HepG2 (cell line): Measurements from ENCODE around the gene UQCC2. TPM values are rescaled to one million over a fixed set of nuclear protein-coding genes. Genes with fewer than 3 reads are reported as not detected.

ENCODE experiments used
- ATAC-seq: fragments of 200-7000 bp; cut with Tn5 transposase; 3 replicates; pipeline ENCODE4 v1.9.1; 2020; ENCODE audit warnings: mild to moderate bottlenecking, moderate library complexity
- BruUV-seq: library from RNA; stranded (reverse); fragments of 400-500 nt; replicated peaks from 2 replicates; lab custom pipeline; 2021; lab: Mats Ljungman, UMichigan
- CTCF ChIA-PET: fragments of 300-600 bp; formaldehyde crosslinking; extraction: SDS; loops from one replicate; lab custom pipeline; 2021; ENCODE audit warnings: low total read pairs, inconsistent platforms, low intra/inter-chr PET ratio; lab: Yijun Ruan, JAX
- POLR2A ChIA-PET: fragments of 350-600 bp; sonication (Branson Sonifier 250); formaldehyde crosslinking; loops from one replicate; lab custom pipeline; 2020; ENCODE audit warnings: antibody characterized with exemption, inconsistent platforms; lab: Yijun Ruan, JAX
- DNase-seq: peaks from one replicate; pipeline ENCODE4 v3.0.0-alpha.2; 2015; ENCODE audit warnings: low spot score
- FAIRE-seq: peaks from 3 replicates; lab custom pipeline; 2011; peaks lifted over from hg19 to GRCh38; lab: Jason Lieb, UNC
- H2AFZ ChIP-seq: one replicate; pipeline ENCODE4 v1.6.1; 2011; ENCODE audit warnings: low read length, inconsistent platforms
- H3K27ac ChIP-seq: fragments of 300-600 bp; 3 replicates; pipeline ENCODE4 v1.8.0; 2011; ENCODE audit warnings: mixed run types, mild to moderate bottlenecking, mixed read lengths, low read length, inconsistent platforms; ENCODE audit not compliant: insufficient read depth; ENCODE audit errors: extremely low read length
- H3K27me3 ChIP-seq, 2 experiments: fragments of 200-600 bp in 1 of 2; 2 replicates in 1 of 2; 3 replicates in 1 of 2; pipeline versions ENCODE4 v1.6.0 to v1.8.0; 2011; ENCODE audit warnings: low read length in 2 of 2, mild to moderate bottlenecking in 2 of 2, moderate library complexity in 2 of 2, inconsistent platforms in 1 of 2; ENCODE audit not compliant: insufficient read depth in 2 of 2, control insufficient read depth in 1 of 2
- H3K36me3 ChIP-seq, 2 experiments: fragments of 200-600 bp in 1 of 2; replicated peaks in 1 of 2; 2 replicates in 1 of 2; 3 replicates in 1 of 2; pipeline versions ENCODE4 v1.5.1 to v1.8.0; 2011; ENCODE audit warnings: low read length in 2 of 2, inconsistent platforms in 1 of 2; ENCODE audit not compliant: insufficient read depth in 2 of 2, control insufficient read depth in 1 of 2
- H3K4me1 ChIP-seq: 2 replicates; pipeline ENCODE4 v1.5.1; 2012; ENCODE audit warnings: low read length, inconsistent platforms; ENCODE audit not compliant: insufficient read depth
- H3K4me2 ChIP-seq: 2 replicates; pipeline ENCODE4 v1.6.0; 2011; ENCODE audit warnings: low read depth, low read length, inconsistent platforms
- H3K4me3 ChIP-seq, 3 experiments: fragments of 200-600 bp in 1 of 3; sonication (generic), shearing (Covaris generic) in 1 of 3; replicated peaks in 1 of 3; 2 replicates each; pipeline ENCODE4 v1.5.1; 2011 to 2016; ENCODE audit warnings: low read length in 3 of 3, inconsistent platforms in 2 of 3, low read depth in 2 of 3, mild to moderate bottlenecking in 2 of 3, control low read depth in 1 of 3, mixed read lengths in 1 of 3; ENCODE audit not compliant: insufficient read depth in 1 of 3
- H3K79me2 ChIP-seq: one replicate; pipeline ENCODE4 v1.6.1; 2011; ENCODE audit warnings: low read length, inconsistent platforms; ENCODE audit not compliant: insufficient read depth
- H3K9ac ChIP-seq: 2 replicates; pipeline ENCODE4 v1.6.0; 2011; ENCODE audit warnings: mild to moderate bottlenecking, low read depth, low read length, inconsistent platforms; ENCODE audit not compliant: insufficient read depth
- H3K9me3 ChIP-seq: 2 replicates; pipeline ENCODE4 v1.5.1; 2012; ENCODE audit warnings: mild to moderate bottlenecking, low read length
- H4K20me1 ChIP-seq: 2 replicates; pipeline ENCODE4 v1.6.0; 2011; ENCODE audit warnings: inconsistent platforms, mild to moderate bottlenecking, low read length, moderate library complexity; ENCODE audit not compliant: insufficient read depth
- CEBPB ChIP-seq: IDR thresholded peaks from 2 replicates; pipeline ENCODE4 v1.6.1; 2011; ENCODE audit warnings: low read depth, low read length, improper control_type of control experiment, borderline replicate concordance
- FOXJ3 ChIP-seq: sonication (generic); formaldehyde crosslinking; IDR thresholded peaks from 2 replicates; pipeline ENCODE4 v1.4.0; 2020; ENCODE audit warnings: missing genetic modification reagents, mild to moderate bottlenecking, borderline replicate concordance
- SAFB2 ChIP-seq: sonication (generic); formaldehyde crosslinking; IDR thresholded peaks from 2 replicates; pipeline ENCODE4 v1.5.1; 2020; ENCODE audit warnings: missing genetic modification reagents, low read depth, mild to moderate bottlenecking, borderline replicate concordance
- SKI ChIP-seq: fragments of 450-650 bp; IDR thresholded peaks from one replicate; pipeline ENCODE4 v1.6.1; 2018; ENCODE audit warnings: mild to moderate bottlenecking; ENCODE audit not compliant: partially characterized antibody
- U2AF2 ChIP-seq: fragments of 200-400 bp; formaldehyde crosslinking; IDR thresholded peaks from 2 replicates; pipeline ENCODE4 v1.6.1; 2017; ENCODE audit warnings: low read depth, mild to moderate bottlenecking, low read length
- ZFP36 ChIP-seq: fragments of 150-350 bp; IDR thresholded peaks from 2 replicates; pipeline ENCODE4 v1.6.1; 2018; ENCODE audit warnings: borderline replicate concordance, low read length, low read depth; ENCODE audit not compliant: partially characterized antibody
- ZNF777 ChIP-seq: sonication (generic); formaldehyde crosslinking; IDR thresholded peaks from 2 replicates; pipeline ENCODE4 v1.4.0; 2020; ENCODE audit warnings: missing genetic modification reagents
- ZSCAN9 ChIP-seq: IDR thresholded peaks from 2 replicates; pipeline ENCODE4 v1.6.1; 2016; ENCODE audit warnings: borderline replicate concordance
- WGBS: methylation state at CpG from one replicate; pipeline ENCODE4 v1.1.6; 2017; ENCODE audit warnings: low lambda C conversion rate; 5-methylcytosine and 5-hydroxymethylcytosine counted together
- in situ Hi-C: cut with HindIII; loops from 2 replicates; pipeline ENCODE4 v1.10.0; 2017; ENCODE audit warnings: low pct_unique_long_range_greater_than_20kb; ENCODE audit not compliant: extremely low pct_ligation_motif_present
- intact Hi-C: fragments of 100-400 bp; cut with micrococcal nuclease; formaldehyde crosslinking; loops from one replicate; pipeline ENCODE4 v1.10.0; 2022; ENCODE audit not compliant: unreplicated experiment
- polyA plus RNA-seq, 8 experiments: library from polyadenylated mRNA; depleted of rRNA in 3 of 8; stranded (reverse) in 7 of 8; unstranded in 1 of 8; fragments of >200 nt; fragmentation: Illumina TruSeq in 4 of 8; extraction: Trizol in 4 of 8; gene quantifications; 2 replicates each; pipeline versions ENCODE4 v1.2.1 to v1.2.3, GENCODE V29; 2011 to 2016; ENCODE audit warnings: low read depth in 4 of 8, missing spikeins in 1 of 8, mixed read lengths in 1 of 8; ENCODE audit not compliant: insufficient read depth in 1 of 8
- total RNA-seq, 5 experiments: library from RNA; depleted of rRNA; stranded (reverse); fragments of >200 nt; fragmentation: Illumina TruSeq; extraction: Trizol; gene quantifications; 2 replicates each; pipeline ENCODE4 v1.2.3, GENCODE V29; 2016; ENCODE audit warnings: low read depth in 1 of 5
- TF ChIP-seq, protein P1 (sequence below): sonication (generic); formaldehyde crosslinking; IDR thresholded peaks from 2 replicates; pipeline ENCODE4 v1.4.0; 2020; ENCODE audit warnings: missing genetic modification reagents
- TF ChIP-seq, protein P2 (sequence below): sonication (generic); formaldehyde crosslinking; IDR thresholded peaks from 2 replicates; pipeline ENCODE4 v1.9.0; 2021; ENCODE audit warnings: missing genetic modification reagents, borderline replicate concordance
- TF ChIP-seq, protein P3 (sequence below): IDR thresholded peaks from 2 replicates; pipeline ENCODE4 v1.6.1; 2018; ENCODE audit warnings: missing genetic modification reagents, mild to moderate bottlenecking, missing compliant biosample characterization

Gene UQCC2
- total and polyA plus RNA-seq, 2 of the 13 experiments (the other 11 are each of a cell fraction or from before 2014, with no cell fraction given) = 82.4 to 238 TPM

DNA sequence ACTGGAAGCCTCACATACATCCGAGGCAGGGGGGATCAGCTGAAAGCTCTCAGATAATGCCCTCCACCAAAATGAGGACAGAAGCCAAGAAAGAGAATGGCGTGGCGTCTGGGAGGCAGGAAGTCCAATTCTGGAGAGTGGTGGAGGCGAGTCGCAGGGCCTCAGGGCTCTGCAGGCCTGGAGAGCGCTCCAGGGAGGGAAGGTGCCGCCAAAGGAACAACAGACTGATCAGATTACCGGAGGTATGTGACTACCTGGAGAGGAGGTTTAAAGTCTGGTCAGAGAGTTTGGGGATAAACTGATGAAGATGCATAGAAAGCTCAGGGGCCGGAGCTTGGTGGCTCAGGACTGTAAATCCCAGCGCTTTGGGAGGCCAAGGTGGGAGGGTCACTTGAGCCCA, 46.4 kb upstream of the UQCC2 start (continued):
- TF ChIP-seq SKI = no peak
- TF ChIP-seq, protein P1, sequence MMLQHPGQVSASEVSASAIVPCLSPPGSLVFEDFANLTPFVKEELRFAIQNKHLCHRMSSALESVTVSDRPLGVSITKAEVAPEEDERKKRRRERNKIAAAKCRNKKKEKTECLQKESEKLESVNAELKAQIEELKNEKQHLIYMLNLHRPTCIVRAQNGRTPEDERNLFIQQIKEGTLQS (CRISPR knock-in tag) = no peak
- no peak for TF ChIP-seq U2AF2
- TF ChIP-seq SAFB2 (CRISPR knock-in tag) = no peak

DNA sequence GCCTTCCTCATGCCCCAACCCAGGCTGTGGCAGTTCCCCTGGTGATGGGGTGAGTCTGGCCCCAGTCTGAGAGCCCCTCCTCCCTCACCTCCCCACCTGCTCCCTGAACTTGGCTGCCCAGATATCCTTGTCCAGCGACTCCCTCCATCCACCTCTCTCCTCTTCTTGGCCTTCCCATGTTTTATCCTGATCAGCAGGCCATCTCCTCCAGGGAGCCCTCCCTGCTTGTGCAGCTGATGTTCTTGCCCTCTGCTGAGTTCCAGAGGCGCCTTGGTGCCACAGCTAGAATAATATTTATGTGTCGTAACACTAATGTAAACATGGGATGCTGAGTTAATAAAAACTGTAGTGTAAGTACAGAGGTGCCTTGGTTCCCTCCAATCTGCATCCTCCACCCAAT, 45.6 kb upstream of the UQCC2 start:
- no peaks in the 10 kb centered on the region for H3K9me3 ChIP-seq
- no peak overlapping the region for H3K4me2 ChIP-seq
- no peaks in the 10 kb centered on the region for H3K79me2 ChIP-seq
- in situ Hi-C loops = no loop called here
- H4K20me1 ChIP-seq = no peaks in the 10 kb centered on the region
- FAIRE-seq = no peak
- BruUV-seq = no TSS peak
- no peaks in the 10 kb centered on the region for H3K36me3 ChIP-seq
- no peak overlapping the region for H2AFZ ChIP-seq
- peaks cover 36% of the 10 kb centered on the region for H3K4me1 ChIP-seq
- H3K4me3 ChIP-seq = no peak overlapping the region
- no peak for ATAC-seq
- DNase-seq = no peak
- POLR2A ChIA-PET = no interaction called here
- TF ChIP-seq ZSCAN9 (CRISPR knock-in tag) (no peak), ZNF777 (CRISPR knock-in tag) (no peak), CEBPB (no peak), FOXJ3 (CRISPR knock-in tag) (no peak), ZFP36 (peak; percentile 42)
- TF ChIP-seq, protein P2, sequence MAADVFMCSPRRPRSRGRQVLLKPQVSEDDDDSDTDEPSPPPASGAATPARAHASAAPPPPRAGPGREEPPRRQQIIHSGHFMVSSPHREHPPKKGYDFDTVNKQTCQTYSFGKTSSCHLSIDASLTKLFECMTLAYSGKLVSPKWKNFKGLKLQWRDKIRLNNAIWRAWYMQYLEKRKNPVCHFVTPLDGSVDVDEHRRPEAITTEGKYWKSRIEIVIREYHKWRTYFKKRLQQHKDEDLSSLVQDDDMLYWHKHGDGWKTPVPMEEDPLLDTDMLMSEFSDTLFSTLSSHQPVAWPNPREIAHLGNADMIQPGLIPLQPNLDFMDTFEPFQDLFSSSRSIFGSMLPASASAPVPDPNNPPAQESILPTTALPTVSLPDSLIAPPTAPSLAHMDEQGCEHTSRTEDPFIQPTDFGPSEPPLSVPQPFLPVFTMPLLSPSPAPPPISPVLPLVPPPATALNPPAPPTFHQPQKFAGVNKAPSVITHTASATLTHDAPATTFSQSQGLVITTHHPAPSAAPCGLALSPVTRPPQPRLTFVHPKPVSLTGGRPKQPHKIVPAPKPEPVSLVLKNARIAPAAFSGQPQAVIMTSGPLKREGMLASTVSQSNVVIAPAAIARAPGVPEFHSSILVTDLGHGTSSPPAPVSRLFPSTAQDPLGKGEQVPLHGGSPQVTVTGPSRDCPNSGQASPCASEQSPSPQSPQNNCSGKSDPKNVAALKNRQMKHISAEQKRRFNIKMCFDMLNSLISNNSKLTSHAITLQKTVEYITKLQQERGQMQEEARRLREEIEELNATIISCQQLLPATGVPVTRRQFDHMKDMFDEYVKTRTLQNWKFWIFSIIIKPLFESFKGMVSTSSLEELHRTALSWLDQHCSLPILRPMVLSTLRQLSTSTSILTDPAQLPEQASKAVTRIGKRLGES (CRISPR knock-in tag) = no peak
- TF ChIP-seq, protein P3, sequence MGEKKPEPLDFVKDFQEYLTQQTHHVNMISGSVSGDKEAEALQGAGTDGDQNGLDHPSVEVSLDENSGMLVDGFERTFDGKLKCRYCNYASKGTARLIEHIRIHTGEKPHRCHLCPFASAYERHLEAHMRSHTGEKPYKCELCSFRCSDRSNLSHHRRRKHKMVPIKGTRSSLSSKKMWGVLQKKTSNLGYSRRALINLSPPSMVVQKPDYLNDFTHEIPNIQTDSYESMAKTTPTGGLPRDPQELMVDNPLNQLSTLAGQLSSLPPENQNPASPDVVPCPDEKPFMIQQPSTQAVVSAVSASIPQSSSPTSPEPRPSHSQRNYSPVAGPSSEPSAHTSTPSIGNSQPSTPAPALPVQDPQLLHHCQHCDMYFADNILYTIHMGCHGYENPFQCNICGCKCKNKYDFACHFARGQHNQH (CRISPR knock-in tag) = no peak
- TF ChIP-seq, all 625 proteins: peak for 1
- Histone ChIP-seq H3K9ac (no peak overlapping the region), H3K27me3 (no peaks in the 10 kb centered on the region; a peak in 2 of 5 replicates), H3K27ac (no peak overlapping the region)
- CTCF ChIA-PET = no interaction called here
- WGBS = 20% methylated on average over 3 of the region's 3 CpGs
- intact Hi-C loops = no loop called here
